HFF-Myc (cell line): Measurements from ENCODE around the gene COMT.

ENCODE experiments used
- DNase-seq: peaks from one replicate; pipeline ENCODE4 v3.0.0-alpha.2; 2011; ENCODE audit warnings: low read depth; ENCODE audit errors: extremely low read depth
- H3K4me3 ChIP-seq: replicated peaks from 2 replicates; pipeline ENCODE4 v1.5.1; 2011; ENCODE audit warnings: low read depth, mild to moderate bottlenecking, control low read depth, low read length
- TF ChIP-seq, protein P1 (sequence below): IDR thresholded peaks from 2 replicates; pipeline ENCODE4 v1.5.1; 2012; ENCODE audit warnings: mild to moderate bottlenecking, low read depth, low read length, control low read depth; ENCODE audit errors: missing control alignments

The COMT gene

DNA sequence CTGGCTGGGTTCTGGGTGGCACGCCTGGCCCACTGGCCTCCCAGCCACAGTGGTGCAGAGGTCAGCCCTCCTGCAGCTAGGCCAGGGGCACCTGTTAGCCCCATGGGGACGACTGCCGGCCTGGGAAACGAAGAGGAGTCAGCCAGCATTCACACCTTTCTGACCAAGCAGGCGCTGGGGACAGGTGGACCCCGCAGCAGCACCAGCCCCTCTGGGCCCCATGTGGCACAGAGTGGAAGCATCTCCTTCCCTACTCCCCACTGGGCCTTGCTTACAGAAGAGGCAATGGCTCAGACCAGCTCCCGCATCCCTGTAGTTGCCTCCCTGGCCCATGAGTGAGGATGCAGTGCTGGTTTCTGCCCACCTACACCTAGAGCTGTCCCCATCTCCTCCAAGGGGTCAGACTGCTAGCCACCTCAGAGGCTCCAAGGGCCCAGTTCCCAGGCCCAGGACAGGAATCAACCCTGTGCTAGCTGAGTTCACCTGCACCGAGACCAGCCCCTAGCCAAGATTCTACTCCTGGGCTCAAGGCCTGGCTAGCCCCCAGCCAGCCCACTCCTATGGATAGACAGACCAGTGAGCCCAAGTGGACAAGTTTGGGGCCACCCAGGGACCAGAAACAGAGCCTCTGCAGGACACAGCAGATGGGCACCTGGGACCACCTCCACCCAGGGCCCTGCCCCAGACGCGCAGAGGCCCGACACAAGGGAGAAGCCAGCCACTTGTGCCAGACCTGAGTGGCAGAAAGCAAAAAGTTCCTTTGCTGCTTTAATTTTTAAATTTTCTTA is 27.8 kb downstream of the COMT start:
- H3K4me3 ChIP-seq, result no peak overlapping the region
- TF ChIP-seq, protein P1, sequence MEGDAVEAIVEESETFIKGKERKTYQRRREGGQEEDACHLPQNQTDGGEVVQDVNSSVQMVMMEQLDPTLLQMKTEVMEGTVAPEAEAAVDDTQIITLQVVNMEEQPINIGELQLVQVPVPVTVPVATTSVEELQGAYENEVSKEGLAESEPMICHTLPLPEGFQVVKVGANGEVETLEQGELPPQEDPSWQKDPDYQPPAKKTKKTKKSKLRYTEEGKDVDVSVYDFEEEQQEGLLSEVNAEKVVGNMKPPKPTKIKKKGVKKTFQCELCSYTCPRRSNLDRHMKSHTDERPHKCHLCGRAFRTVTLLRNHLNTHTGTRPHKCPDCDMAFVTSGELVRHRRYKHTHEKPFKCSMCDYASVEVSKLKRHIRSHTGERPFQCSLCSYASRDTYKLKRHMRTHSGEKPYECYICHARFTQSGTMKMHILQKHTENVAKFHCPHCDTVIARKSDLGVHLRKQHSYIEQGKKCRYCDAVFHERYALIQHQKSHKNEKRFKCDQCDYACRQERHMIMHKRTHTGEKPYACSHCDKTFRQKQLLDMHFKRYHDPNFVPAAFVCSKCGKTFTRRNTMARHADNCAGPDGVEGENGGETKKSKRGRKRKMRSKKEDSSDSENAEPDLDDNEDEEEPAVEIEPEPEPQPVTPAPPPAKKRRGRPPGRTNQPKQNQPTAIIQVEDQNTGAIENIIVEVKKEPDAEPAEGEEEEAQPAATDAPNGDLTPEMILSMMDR, result no peak
- no peak for DNase-seq

DNA sequence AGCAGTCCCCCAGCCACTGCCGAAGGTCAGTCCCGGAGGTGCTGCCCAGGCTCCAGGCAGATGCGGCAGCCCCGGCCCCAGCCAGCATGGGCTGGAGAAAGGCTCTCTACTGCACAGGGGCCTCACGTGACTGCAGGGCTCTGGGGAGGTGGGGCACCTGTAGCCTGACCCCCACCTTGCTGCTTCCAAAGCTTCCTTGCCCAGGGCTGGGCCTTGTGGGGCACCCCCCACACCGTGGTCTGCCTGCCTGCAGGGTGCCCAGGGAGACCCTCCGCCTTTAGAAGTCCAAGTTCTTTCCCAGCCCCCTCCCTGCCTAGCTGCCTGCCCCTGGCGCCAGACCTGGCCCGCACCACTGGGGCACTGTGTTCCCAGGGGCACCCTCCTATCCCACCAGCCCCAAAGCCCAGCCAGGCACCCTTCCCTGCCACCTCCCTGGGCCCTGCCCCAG is 28.5 kb downstream of the COMT start:
- TF ChIP-seq, protein P1, result no peak
- H3K4me3 ChIP-seq, result no peak overlapping the region
- DNase-seq, result no peak

DNA sequence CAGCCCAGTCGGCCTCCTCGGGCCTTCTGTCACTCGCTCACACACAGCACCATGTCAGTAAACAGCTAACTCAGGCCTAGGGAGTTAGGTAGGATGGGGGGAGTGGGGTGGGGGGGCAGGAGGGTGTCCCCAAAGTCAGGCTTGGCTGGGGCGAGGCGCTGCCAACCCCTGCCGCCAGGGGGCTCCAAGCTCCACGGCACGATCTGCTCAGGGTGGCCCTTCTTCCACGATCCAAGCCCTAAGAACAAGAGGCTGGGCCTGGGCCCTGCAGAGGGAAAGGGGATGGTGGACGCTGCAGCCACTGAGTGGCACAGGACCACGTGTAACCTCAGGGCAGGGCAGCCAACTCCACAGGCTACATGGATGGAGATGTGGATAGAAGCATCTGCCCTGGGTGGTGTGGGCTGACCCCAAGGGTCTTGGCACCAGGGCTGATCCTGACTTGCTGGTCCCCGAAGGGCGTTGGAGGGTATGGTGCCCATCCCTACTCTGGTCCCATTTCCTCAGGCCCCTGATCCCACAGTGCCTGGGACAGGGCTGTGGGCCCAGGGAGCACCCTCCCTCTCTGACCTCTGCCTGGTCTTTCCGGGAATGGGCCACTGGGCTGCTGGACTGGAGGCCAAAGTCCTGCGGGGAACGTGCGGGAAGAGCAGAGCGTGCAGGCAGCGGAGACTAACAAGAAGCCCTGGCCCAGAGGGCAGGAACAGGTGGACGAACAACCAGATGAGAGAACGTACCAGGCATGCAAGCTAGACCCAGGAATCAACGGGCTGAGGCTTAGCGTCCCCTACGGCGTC is 29.1 kb downstream of the COMT start:
- no peak overlapping the region for H3K4me3 ChIP-seq
- no peak for DNase-seq
- TF ChIP-seq, protein P1, result peak; percentile 87

DNA sequence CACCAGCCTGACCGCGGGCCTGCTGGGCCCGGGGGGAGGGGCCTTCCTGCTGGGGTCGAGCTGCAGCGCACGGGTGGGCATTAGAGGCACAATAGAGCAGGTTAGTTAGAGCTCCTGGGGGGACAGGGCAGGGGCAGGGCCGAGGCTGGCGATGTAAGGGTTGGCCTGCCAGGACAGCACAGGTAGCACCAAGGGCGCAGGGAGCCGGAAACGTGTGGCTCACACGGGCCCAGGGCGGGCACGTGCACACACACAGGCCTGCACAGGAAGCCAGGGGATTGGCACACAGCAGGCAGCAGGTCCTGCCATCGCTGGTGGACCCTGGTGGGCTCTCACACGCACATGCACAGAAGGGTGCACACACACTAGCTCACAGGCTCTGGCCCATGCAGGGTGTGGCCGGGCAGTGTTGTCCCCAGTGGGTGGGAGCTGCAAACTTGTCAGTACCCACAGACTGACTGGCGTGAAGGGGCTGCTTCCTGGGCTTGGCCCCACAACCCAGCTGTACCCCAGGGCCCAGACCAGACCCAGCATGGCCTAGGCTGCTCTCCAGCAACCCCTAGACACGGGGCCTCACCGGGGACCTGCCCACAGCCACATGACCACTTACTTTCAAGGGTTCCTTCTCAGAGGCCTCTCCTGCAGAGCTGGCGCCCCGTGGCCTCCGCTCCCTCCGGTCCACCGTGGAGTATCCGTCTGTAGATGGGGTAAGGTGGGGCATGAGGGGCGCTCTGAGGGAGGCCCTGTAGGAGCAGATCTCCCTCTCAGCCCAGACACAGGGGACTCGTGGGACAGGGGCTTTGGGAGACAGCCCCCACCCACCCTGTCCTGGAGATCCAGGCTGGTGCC is 29.9 kb downstream of the COMT start:
- H3K4me3 ChIP-seq, result no peak overlapping the region
- DNase-seq, result no peak
- TF ChIP-seq, protein P1, result no peak

DNA sequence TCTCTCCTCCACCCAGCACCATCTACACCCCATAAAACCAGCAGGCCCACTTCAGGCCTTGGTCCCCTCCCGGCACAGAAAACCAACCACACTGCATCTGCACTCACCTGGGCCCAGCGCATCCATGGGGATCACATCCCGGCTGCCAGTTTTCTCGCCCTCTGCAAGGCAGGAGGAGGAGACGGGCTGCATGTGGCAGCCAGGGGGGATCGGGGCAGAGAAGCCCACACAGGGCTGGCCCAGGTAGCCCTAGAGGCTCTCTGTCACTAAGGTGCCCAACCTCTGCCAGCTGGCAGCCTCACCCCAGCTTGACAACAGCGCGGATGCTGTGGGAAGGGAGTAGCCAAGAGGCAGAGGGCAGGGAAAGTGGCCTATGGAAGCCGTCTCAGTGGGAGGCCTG is 30.7 kb downstream of the COMT start:
- no peak for DNase-seq
- H3K4me3 ChIP-seq, result no peak overlapping the region
- TF ChIP-seq, protein P1, result no peak
